ENCODE results near the gene EPB41L1.

The EPB41L1 gene

DNA sequence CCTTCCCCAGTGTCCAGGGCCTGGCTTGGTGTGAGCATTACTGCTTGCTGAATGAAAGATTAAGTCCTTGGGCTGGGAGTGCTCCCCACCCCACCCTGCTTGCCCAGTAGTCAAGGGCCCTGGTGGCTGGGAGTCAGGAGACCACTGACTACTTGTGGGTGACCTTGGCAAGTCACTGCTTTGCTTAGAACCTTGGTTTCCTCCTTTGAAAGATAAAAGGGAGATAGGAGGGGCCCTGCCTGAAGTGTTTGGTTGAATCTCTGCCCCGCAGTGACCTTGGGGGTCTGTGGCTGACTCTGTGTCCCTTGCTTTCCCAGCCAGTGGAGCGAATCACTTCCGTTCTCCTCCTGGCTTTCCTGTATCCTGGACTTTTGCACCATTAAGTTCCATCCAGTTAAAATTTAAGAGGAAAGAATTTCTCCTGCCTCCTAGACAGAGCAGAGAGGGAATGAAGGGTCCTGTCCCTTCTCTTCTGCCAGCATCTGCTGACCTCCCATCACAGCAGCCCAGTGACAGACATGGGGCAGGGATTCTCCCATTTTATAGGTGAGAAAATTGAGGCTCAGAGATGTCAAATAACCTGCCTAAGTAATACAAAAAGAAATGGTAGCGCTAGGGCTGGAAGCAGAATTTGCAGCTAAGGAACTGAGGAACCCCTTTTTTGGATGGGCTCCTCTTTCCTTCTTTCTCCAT lies 3.5 kb upstream of the EPB41L1 start:
- Histone ChIP-seq H3K4me1 (ENCODE audit: insufficient read depth, poor library complexity, severe bottlenecking) (no peaks in the 10 kb centered on the region), H3K27me3 (ENCODE audit: insufficient read depth, poor library complexity, severe bottlenecking) (no peaks in the 10 kb centered on the region)
- ATAC-seq (ENCODE audit: low read depth) = no peak

DNA sequence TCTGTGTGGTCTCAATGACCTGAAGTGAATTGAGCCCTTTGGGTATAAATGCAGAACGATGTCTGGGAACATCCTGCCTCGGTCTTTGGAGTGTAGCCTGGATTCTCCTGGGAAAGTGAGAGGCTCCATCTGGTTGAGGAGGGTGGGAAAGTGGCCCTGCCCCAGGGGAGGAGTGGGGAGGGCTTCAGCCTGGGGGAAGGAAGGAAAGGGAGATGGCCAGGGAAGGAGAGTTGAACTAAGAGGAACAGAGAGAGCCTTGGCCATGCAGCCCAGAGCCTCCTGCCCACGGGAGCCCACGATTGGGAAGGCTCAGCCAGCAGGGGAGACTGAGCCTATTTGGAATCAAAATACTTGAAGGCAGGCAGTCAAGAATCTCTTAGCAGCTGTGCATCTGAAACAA lies 2.3 kb upstream of the EPB41L1 start:
- Histone ChIP-seq H3K4me1 (ENCODE audit: insufficient read depth, poor library complexity, severe bottlenecking) (no peaks in the 10 kb centered on the region), H3K27ac (ENCODE audit: poor library complexity, severe bottlenecking) (no peak overlapping the region), H3K27me3 (ENCODE audit: insufficient read depth, poor library complexity, severe bottlenecking) (no peaks in the 10 kb centered on the region), H3K9me3 (ENCODE audit: severe bottlenecking) (no peaks in the 10 kb centered on the region), H3K36me3 (ENCODE audit: low read depth) (no peaks in the 10 kb centered on the region), H3K4me3 (ENCODE audit: severe bottlenecking) (no peak overlapping the region)
- no peak for ATAC-seq (ENCODE audit: low read depth)
- TF ChIP-seq CTCF (IDR thresholded peaks at IDR 0.05; ENCODE audit: poor library complexity, severe bottlenecking) = no peak
- no peak for DNase-seq (ENCODE audit: low spot score)

More for the DNA sequence above, 3.5 kb upstream of the EPB41L1 start:
- no peak for TF ChIP-seq CTCF (IDR thresholded peaks at IDR 0.05; ENCODE audit: poor library complexity, severe bottlenecking)
- H3K4me3 ChIP-seq (ENCODE audit: severe bottlenecking) = no peak overlapping the region
- no peaks in the 10 kb centered on the region for H3K9me3 ChIP-seq (ENCODE audit: severe bottlenecking)
- no peak overlapping the region for H3K27ac ChIP-seq (ENCODE audit: poor library complexity, severe bottlenecking)
- DNase-seq (ENCODE audit: low spot score) = no peak
- no peaks in the 10 kb centered on the region for H3K36me3 ChIP-seq (ENCODE audit: low read depth)

- Histone ChIP-seq H3K27me3 (ENCODE audit: insufficient read depth, poor library complexity, severe bottlenecking) (no peaks in the 10 kb centered on the region), H3K4me3 (ENCODE audit: severe bottlenecking) (no peak overlapping the region), H3K9me3 (ENCODE audit: severe bottlenecking) (no peaks in the 10 kb centered on the region), H3K27ac (ENCODE audit: poor library complexity, severe bottlenecking) (no peak overlapping the region), H3K36me3 (ENCODE audit: low read depth) (no peaks in the 10 kb centered on the region), H3K4me1 (ENCODE audit: insufficient read depth, poor library complexity, severe bottlenecking) (no peaks in the 10 kb centered on the region)
- TF ChIP-seq CTCF (IDR thresholded peaks at IDR 0.05; ENCODE audit: poor library complexity, severe bottlenecking) = no peak
- ATAC-seq (ENCODE audit: low read depth) (no peak), DNase-seq (ENCODE audit: low spot score) (no peak)
Measured at GRCh38 chr20:36153204-36153603, 1.3 kb upstream of the EPB41L1 start.

GRCh38 chr20:36153736-36154699 lies 522 bp upstream of the EPB41L1 start:
- Histone ChIP-seq H3K27me3 (ENCODE audit: insufficient read depth, poor library complexity, severe bottlenecking) (no peaks in the 10 kb centered on the region), H3K4me3 (ENCODE audit: severe bottlenecking) (peak overlapping the region; percentile 51), H3K27ac (ENCODE audit: poor library complexity, severe bottlenecking) (no peak overlapping the region), H3K4me1 (ENCODE audit: insufficient read depth, poor library complexity, severe bottlenecking) (no peaks in the 10 kb centered on the region), H3K36me3 (ENCODE audit: low read depth) (no peaks in the 10 kb centered on the region), H3K9me3 (ENCODE audit: severe bottlenecking) (no peaks in the 10 kb centered on the region)
- ATAC-seq (ENCODE audit: low read depth) (peak; percentile 83), DNase-seq (ENCODE audit: low spot score) (peak; percentile 96)
- TF ChIP-seq CTCF (IDR thresholded peaks at IDR 0.05; ENCODE audit: poor library complexity, severe bottlenecking) = no peak
